H1 (cell line): ENCODE data around the gene DEDD. TPM values are rescaled to one million over a fixed set of nuclear protein-coding genes. Genes with fewer than 3 reads are reported as not detected.
A peak's percentile ranks its signal among the peaks of the same experiment; 100 is the strongest.

Experiments
- ATF2 ChIP-seq: IDR thresholded peaks from 2 replicates; pipeline ENCODE4 v1.6.1; 2012; ENCODE audit warnings: low read length, inconsistent platforms
- BCL11A ChIP-seq, 2 experiments: IDR thresholded peaks; one replicate each; pipeline ENCODE4 v1.6.1; 2011; ENCODE audit warnings: low read depth in 2 of 2, low read length in 2 of 2, mild to moderate bottlenecking in 2 of 2
- BRCA1 ChIP-seq: IDR thresholded peaks from 2 replicates; pipeline ENCODE4 v1.6.1; 2012; ENCODE audit warnings: low read depth, low read length, improper control_type of control experiment
- CBX8 ChIP-seq: fragments of 300-800, 300-1000 bp; sonication (generic); IDR thresholded peaks from 2 replicates; pipeline ENCODE4 v1.7.1; 2016; ENCODE audit warnings: low read depth, low read length, borderline replicate concordance
- CHD2 ChIP-seq: IDR thresholded peaks from 2 replicates; pipeline ENCODE4 v1.6.1; 2012; ENCODE audit warnings: low read length, improper control_type of control experiment
- CTBP2 ChIP-seq: IDR thresholded peaks from 2 replicates; pipeline ENCODE4 v1.7.0; 2011; ENCODE audit warnings: borderline replicate concordance, mild to moderate bottlenecking, moderate library complexity, mixed read lengths, low read length; ENCODE audit not compliant: insufficient read depth, insufficient read length
- FOSL1 ChIP-seq: IDR thresholded peaks from 2 replicates; pipeline ENCODE4 v1.6.1; 2011; ENCODE audit warnings: mild to moderate bottlenecking, low read depth, low read length, moderate library complexity; ENCODE audit not compliant: insufficient read depth
- HDAC2 ChIP-seq, 2 experiments: fragments of 300-600 bp in 1 of 2; sonication (generic) in 1 of 2; IDR thresholded peaks; 2 replicates each; pipeline ENCODE4 v1.6.1; 2011 to 2012; ENCODE audit warnings: low read depth in 2 of 2, low read length in 2 of 2, mild to moderate bottlenecking in 2 of 2, moderate library complexity in 2 of 2, borderline replicate concordance in 1 of 2, inconsistent platforms in 1 of 2
- JUND ChIP-seq: IDR thresholded peaks from 2 replicates; pipeline ENCODE4 v1.6.1; 2011; ENCODE audit warnings: mild to moderate bottlenecking, improper control_type of control experiment, low read length
- KDM4A ChIP-seq: IDR thresholded peaks from one replicate; pipeline ENCODE4 v1.7.1; 2012; ENCODE audit warnings: low read depth, mild to moderate bottlenecking, moderate library complexity, low read length, inconsistent platforms; ENCODE audit not compliant: severe bottlenecking
- PHF8 ChIP-seq: fragments of 200-600 bp; sonication (generic); conservative IDR thresholded peaks from 2 replicates; pipeline ENCODE4 v1.7.1; 2012; ENCODE audit warnings: low read depth, mild to moderate bottlenecking, inconsistent platforms, low read length, moderate library complexity
- POLR2AphosphoS5 ChIP-seq: IDR thresholded peaks from 2 replicates; pipeline ENCODE4 v1.6.1; 2011; ENCODE audit warnings: low read depth, low read length
- RFX5 ChIP-seq: IDR thresholded peaks from 2 replicates; pipeline ENCODE4 v1.6.1; 2011; ENCODE audit warnings: low read depth, low read length, improper control_type of control experiment, borderline replicate concordance
- SAP30 ChIP-seq: fragments of 300-600 bp; sonication (generic); IDR thresholded peaks from 2 replicates; pipeline ENCODE4 v1.7.1; 2012; ENCODE audit warnings: low read length, moderate library complexity, mild to moderate bottlenecking, inconsistent platforms; ENCODE audit not compliant: insufficient read depth, insufficient replicate concordance
- SIN3A ChIP-seq, 2 experiments: IDR thresholded peaks in 1 of 2; conservative IDR thresholded peaks in 1 of 2; 2 replicates each; pipeline ENCODE4 v1.6.1; 2011 to 2012; ENCODE audit warnings: low read length in 2 of 2, improper control_type of control experiment in 1 of 2, low read depth in 1 of 2, mild to moderate bottlenecking in 1 of 2
- SP2 ChIP-seq: IDR thresholded peaks from 2 replicates; pipeline ENCODE4 v1.6.1; 2012; ENCODE audit warnings: mild to moderate bottlenecking, low read length, inconsistent platforms
- SRF ChIP-seq: IDR thresholded peaks from 2 replicates; pipeline ENCODE4 v1.6.1; 2011; ENCODE audit warnings: mild to moderate bottlenecking, low read depth, low read length, moderate library complexity
- TAF1 ChIP-seq: IDR thresholded peaks from 2 replicates; pipeline ENCODE4 v1.6.1; 2011; ENCODE audit warnings: mild to moderate bottlenecking, low read depth, low read length
- TAF7 ChIP-seq: optimal IDR thresholded peaks from 2 replicates; pipeline ENCODE3; 2011; ENCODE audit warnings: low read depth, mild to moderate bottlenecking, inconsistent platforms, low read length, moderate library complexity, borderline replicate concordance
- TEAD4 ChIP-seq: IDR thresholded peaks from 2 replicates; pipeline ENCODE4 v1.6.1; 2012; ENCODE audit warnings: low read depth, low read length, inconsistent platforms, mixed read lengths
- ZNF274 ChIP-seq: IDR thresholded peaks from 2 replicates; pipeline ENCODE4 v1.7.0; 2012; ENCODE audit warnings: low read length, borderline replicate concordance; ENCODE audit errors: extremely low read depth
- polyA plus RNA-seq, 7 experiments: library from polyadenylated mRNA; depleted of rRNA in 3 of 7; stranded (reverse) in 5 of 7; unstranded in 2 of 7; fragments of >200 nt in 5 of 7; fragments of 200-250 nt in 2 of 7; gene quantifications; 1 replicate in 5 of 7; 2 replicates in 1 of 7; 4 replicates in 1 of 7; pipeline versions ENCODE4 v1.2.1 to v1.2.3, GENCODE V29; 2011 to 2013; ENCODE audit warnings: missing spikeins in 2 of 7, mixed read lengths in 2 of 7
- total RNA-seq: library from RNA; stranded (reverse); fragmentation: NEBNext Ultra II Directional; extraction: Animal tissue kit (Norgen Biotek cat#: 25700); gene quantifications from 2 replicates; pipeline ENCODE4 v1.2.1, GENCODE V29; 2021

DEDD gene
- total and polyA plus RNA-seq, 2 of the 8 experiments (the other 6 are each of a cell fraction or from before 2014, with no cell fraction given) = 42.6 to 55.9 TPM

- TF ChIP-seq SAP30 = no peak
- peak; percentile 39 for TF ChIP-seq KDM4A
- peak; percentile 48; the same call in 1 of the 2 replicates for TF ChIP-seq CHD2
- TF ChIP-seq RFX5 = no peak
- TF ChIP-seq POLR2AphosphoS5 = peak; percentile 24
- peak; percentile 86 for TF ChIP-seq TAF7
- peak; percentile 72 for TF ChIP-seq TEAD4
- TF ChIP-seq FOSL1 = no peak
- TF ChIP-seq SP2 = no peak
- TF ChIP-seq BRCA1 = no peak
- TF ChIP-seq CBX8 = no peak
- TF ChIP-seq HDAC2 (IDR thresholded peaks at IDR 0.05; ENCODE audit: borderline replicate concordance in 1 of 2, low read depth in 2 of 2, low read length in 2 of 2) = peak in 1 of 2 experiments; percentile 25; a peak in 1 of 4 replicates
- peak; percentile 11 for TF ChIP-seq CTBP2
- peak; percentile 76 for TF ChIP-seq TAF1
- peak; percentile 81 for TF ChIP-seq JUND
- peak; percentile 46; the same call in 1 of the 2 replicates for TF ChIP-seq ATF2
- TF ChIP-seq SRF = 0 out of 2 replicates have a peak, but pooled peaks have one; percentile 19
- TF ChIP-seq BCL11A (IDR thresholded peaks at IDR 0.05; ENCODE audit: low read depth in 2 of 2, low read length in 2 of 2) = no peak
- peak; percentile 74 to 91; a peak in 3 of 4 replicates for TF ChIP-seq SIN3A (conservative IDR thresholded peaks at IDR 0.05 in 1 of 2, IDR thresholded peaks at IDR 0.05 in 1 of 2; ENCODE audit: low read depth in 1 of 2, low read length in 2 of 2)
- no peak for TF ChIP-seq ZNF274
- TF ChIP-seq PHF8 = peak; percentile 76
Measured at GRCh38 chr1:161132410-161133219, at the start of gene DEDD (continued).
